K562 (cell line): Measurements from ENCODE around the gene POMGNT2.

ENCODE experiments used
- BCL6 ChIP-seq: fragments of 250-450 bp; sonication (Bioruptor Pico); IDR thresholded peaks from 2 replicates; pipeline ENCODE4 v1.4.0; 2020
- ESRRA ChIP-seq: fragments of 450-650 bp; IDR thresholded peaks from 2 replicates; pipeline ENCODE4 v1.6.1; 2014; ENCODE audit warnings: low read depth, mild to moderate bottlenecking, moderate library complexity, borderline replicate concordance
- ESRRB ChIP-seq: fragments of 250-450 bp; sonication (Bioruptor Pico); IDR thresholded peaks from 2 replicates; pipeline ENCODE4 v1.5.0; 2020; ENCODE audit warnings: mild to moderate bottlenecking, moderate library complexity, borderline replicate concordance
- FOSL1 ChIP-seq: fragments of 200-800 bp; sonication (Bioruptor generic); conservative IDR thresholded peaks from 2 replicates; pipeline ENCODE4 v1.6.1; 2016; ENCODE audit warnings: missing genetic modification characterization, missing compliant biosample characterization
- GABPA ChIP-seq: fragments of 200-800 bp; sonication (Bioruptor generic); conservative IDR thresholded peaks from 2 replicates; pipeline ENCODE4 v1.6.1; 2016; ENCODE audit warnings: low read depth, missing genetic modification characterization, missing compliant biosample characterization
- HNRNPUL1 ChIP-seq: fragments of 200-400 bp; formaldehyde crosslinking; IDR thresholded peaks from 2 replicates; pipeline ENCODE4 v1.6.1; 2017; ENCODE audit warnings: low read length
- MEIS2 ChIP-seq: fragments of 450-650 bp; IDR thresholded peaks from 2 replicates; pipeline ENCODE4 v1.6.1; 2014; ENCODE audit warnings: mild to moderate bottlenecking; ENCODE audit not compliant: partially characterized antibody
- POLR2G ChIP-seq: fragments of 200-400 bp; formaldehyde crosslinking; IDR thresholded peaks from 2 replicates; pipeline ENCODE4 v1.6.1; 2017; ENCODE audit warnings: low read depth, mild to moderate bottlenecking, antibody characterized with exemption, low read length, moderate library complexity
- SMARCB1 ChIP-seq: IDR thresholded peaks from 2 replicates; pipeline ENCODE4 v1.6.1; 2011; ENCODE audit warnings: improper control_type of control experiment, low read depth; ENCODE audit not compliant: insufficient read length
- TF ChIP-seq, protein P1 (sequence below), 3 experiments: IDR thresholded peaks in 2 of 3; conservative IDR thresholded peaks in 1 of 3; 2 replicates each; pipeline ENCODE4 v1.5.1; 2011 to 2012; ENCODE audit warnings: low read length in 3 of 3, mild to moderate bottlenecking in 3 of 3, control low read depth in 2 of 3, improper control_type of control experiment in 1 of 3, inconsistent platforms in 1 of 3, low read depth in 1 of 3, mixed read lengths in 1 of 3, moderate library complexity in 1 of 3; ENCODE audit not compliant: insufficient read depth in 2 of 3
- TF ChIP-seq, protein P2 (sequence below): sonication (generic); formaldehyde crosslinking; IDR thresholded peaks from 2 replicates; pipeline ENCODE4 v1.8.1; 2023; ENCODE audit warnings: mild to moderate bottlenecking, missing genetic modification reagents, moderate library complexity

DNA sequence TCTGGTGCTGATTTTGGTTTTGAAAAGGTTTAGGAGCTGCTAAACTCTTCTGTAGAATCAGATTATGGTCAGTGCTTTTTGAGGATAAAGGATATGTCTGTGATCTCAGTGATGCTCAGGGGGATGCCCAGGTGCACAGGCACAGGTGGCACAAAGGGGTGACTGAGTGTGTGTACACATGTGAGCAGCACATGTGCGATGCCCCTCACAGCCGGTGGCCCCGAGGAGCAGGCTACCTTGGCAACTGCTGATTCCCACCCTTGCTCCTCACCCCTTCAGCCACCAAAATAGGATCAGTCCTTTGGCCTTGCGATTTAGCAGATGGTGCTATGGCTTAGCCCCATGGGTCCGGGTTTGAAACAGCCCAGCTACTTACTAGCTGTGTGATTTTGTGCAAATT is 51.1 kb downstream of the POMGNT2 start:
- TF ChIP-seq ESRRB (CRISPR knock-in tag) = no peak
- no peak for TF ChIP-seq SMARCB1
- no peak for TF ChIP-seq MEIS2
- TF ChIP-seq POLR2G = no peak
- TF ChIP-seq GABPA (tag) = no peak
- TF ChIP-seq ESRRA = no peak
- TF ChIP-seq, protein P1, sequence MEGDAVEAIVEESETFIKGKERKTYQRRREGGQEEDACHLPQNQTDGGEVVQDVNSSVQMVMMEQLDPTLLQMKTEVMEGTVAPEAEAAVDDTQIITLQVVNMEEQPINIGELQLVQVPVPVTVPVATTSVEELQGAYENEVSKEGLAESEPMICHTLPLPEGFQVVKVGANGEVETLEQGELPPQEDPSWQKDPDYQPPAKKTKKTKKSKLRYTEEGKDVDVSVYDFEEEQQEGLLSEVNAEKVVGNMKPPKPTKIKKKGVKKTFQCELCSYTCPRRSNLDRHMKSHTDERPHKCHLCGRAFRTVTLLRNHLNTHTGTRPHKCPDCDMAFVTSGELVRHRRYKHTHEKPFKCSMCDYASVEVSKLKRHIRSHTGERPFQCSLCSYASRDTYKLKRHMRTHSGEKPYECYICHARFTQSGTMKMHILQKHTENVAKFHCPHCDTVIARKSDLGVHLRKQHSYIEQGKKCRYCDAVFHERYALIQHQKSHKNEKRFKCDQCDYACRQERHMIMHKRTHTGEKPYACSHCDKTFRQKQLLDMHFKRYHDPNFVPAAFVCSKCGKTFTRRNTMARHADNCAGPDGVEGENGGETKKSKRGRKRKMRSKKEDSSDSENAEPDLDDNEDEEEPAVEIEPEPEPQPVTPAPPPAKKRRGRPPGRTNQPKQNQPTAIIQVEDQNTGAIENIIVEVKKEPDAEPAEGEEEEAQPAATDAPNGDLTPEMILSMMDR (IDR thresholded peaks at IDR 0.05 in 2 of 3, conservative IDR thresholded peaks at IDR 0.05 in 1 of 3; ENCODE audit: insufficient read depth in 2 of 3, low read depth in 1 of 3, low read length in 3 of 3) = no peak
- no peak for TF ChIP-seq HNRNPUL1
- no peak for TF ChIP-seq FOSL1 (tag)
- TF ChIP-seq, protein P2, sequence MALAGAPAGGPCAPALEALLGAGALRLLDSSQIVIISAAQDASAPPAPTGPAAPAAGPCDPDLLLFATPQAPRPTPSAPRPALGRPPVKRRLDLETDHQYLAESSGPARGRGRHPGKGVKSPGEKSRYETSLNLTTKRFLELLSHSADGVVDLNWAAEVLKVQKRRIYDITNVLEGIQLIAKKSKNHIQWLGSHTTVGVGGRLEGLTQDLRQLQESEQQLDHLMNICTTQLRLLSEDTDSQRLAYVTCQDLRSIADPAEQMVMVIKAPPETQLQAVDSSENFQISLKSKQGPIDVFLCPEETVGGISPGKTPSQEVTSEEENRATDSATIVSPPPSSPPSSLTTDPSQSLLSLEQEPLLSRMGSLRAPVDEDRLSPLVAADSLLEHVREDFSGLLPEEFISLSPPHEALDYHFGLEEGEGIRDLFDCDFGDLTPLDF (CRISPR knock-in tag) = no peak
- no peak for TF ChIP-seq BCL6 (CRISPR knock-in tag)
